Activated CD4-positive, alpha-beta T cell treated with anti-CD3 and anti-CD28 coated beads, Interleukin-2, Interleukin-6, amounts not matched to agents 100 ng/mL and 50 ng/mL, durations not matched to agents 16 hours and 8 hours (primary cell): ENCODE measurements around the gene CRTC1.

ENCODE experiments used
- DNase-seq: peaks from one replicate; pipeline ENCODE4 v3.0.0-alpha.2; 2020

CRTC1 gene

GRCh38 chr19:18773682-18774081, 90.2 kb downstream of the CRTC1 start:
- DNase-seq: no peak

- no peak for DNase-seq
Observed at GRCh38 chr19:18774107-18774506, 90.6 kb downstream of the CRTC1 start.

- DNase-seq: no peak
Observed at GRCh38 chr19:18774782-18775444, 91.4 kb downstream of the CRTC1 start.

GRCh38 chr19:18775586-18776287, 92.3 kb downstream of the CRTC1 start:
- no peak for DNase-seq

GRCh38 chr19:18776288-18776594, 92.8 kb downstream of the CRTC1 start:
- DNase-seq: no peak

GRCh38 chr19:18776736-18777135, 93.3 kb downstream of the CRTC1 start:
- no peak for DNase-seq

GRCh38 chr19:18777301-18778075, 94.0 kb downstream of the CRTC1 start:
- no peak for DNase-seq

GRCh38 chr19:18778076-18778389, 94.6 kb downstream of the CRTC1 start:
- DNase-seq: no peak

GRCh38 chr19:18778826-18779495, 95.5 kb downstream of the CRTC1 start:
- DNase-seq: no peak

- DNase-seq: no peak
Observed at GRCh38 chr19:18780081-18780480, 96.6 kb downstream of the CRTC1 start.

- DNase-seq: no peak
Observed at GRCh38 chr19:18780631-18781030, 97.2 kb downstream of the CRTC1 start.

GRCh38 chr19:18781047-18781600, 97.6 kb downstream of the CRTC1 start:
- DNase-seq: no peak

GRCh38 chr19:18781885-18782527, 98.5 kb downstream of the CRTC1 start:
- DNase-seq: no peak

GRCh38 chr19:18782559-18783225, 99.2 kb downstream of the CRTC1 start:
- no peak for DNase-seq

- no peak for DNase-seq
Observed at GRCh38 chr19:18783958-18784785, 100.7 kb downstream of the CRTC1 start.

- no peak for DNase-seq
Observed at GRCh38 chr19:18784786-18785120, 101.3 kb downstream of the CRTC1 start.

- DNase-seq: peak; percentile 85
Observed at GRCh38 chr19:18785179-18786124, 102.0 kb downstream of the CRTC1 start.

GRCh38 chr19:18788529-18789421, 105.3 kb downstream of the CRTC1 start:
- DNase-seq: no peak

GRCh38 chr19:18789422-18789869, 106.0 kb downstream of the CRTC1 start:
- no peak for DNase-seq
